Measurements from ENCODE around the gene MRPL38. TPM values are rescaled to one million over a fixed set of nuclear protein-coding genes. Genes with fewer than 3 reads are reported as not detected.
"Not testable (repeated sequence)": the region's sequence is repeated elsewhere in the genome, so short reads cannot be mapped to it uniquely, and the experiment has no call there.

The MRPL38 gene
- total RNA-seq, 2 donors from 2014 or later, result 27.2 to 36.4 TPM

DNA sequence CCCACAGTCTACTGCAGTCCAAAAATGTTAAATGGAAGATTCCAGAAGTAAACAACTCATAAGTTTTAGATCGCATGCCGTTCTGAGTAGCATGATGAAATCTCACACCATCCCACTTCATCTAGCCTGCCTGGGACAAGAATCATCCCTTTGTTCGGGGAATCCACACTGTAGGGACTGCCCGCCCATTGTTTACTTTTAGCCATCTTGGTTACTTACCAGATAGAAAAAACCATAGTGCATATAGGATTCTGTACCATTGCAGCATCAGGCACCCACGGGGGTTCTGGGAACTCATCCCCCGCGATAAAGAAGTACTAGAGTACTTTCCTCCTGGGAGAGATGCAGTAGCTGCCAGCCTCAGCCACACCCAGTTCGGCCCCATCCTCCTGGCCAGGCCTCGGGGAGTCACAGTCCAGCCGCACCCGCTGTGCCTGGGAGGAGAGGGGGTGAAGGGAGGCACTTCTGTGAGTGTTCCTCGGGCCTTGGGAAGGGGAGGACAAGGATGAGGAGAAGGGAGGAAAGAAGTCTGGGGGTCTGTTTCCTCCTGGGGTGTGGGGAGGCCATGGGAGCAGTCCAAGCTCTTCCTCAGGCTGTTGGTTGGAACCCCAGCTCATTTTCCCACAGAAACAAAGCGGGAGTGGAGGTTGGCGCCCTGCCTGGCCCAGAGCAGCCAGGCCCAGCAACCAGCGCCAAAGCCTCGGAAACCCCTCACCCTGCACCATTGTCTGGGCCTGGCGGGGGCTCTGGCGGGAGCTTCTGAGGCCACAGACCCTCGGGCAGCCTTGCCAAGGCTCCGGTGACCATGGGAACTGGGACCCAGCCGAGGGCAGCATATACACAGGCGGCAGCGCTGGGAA, 35.2 kb downstream of the MRPL38 start:
- H3K4me1 ChIP-seq, result peaks cover 0 to 58% of the 10 kb centered on the region in 2 donors
- DNase-seq (ENCODE audit: low spot score), result no peak
- no peaks in the 10 kb centered on the region for H3K9me3 ChIP-seq
- H3K4me3 ChIP-seq, result peak overlapping the region in 1 of 2 donors; percentile 21
- TF ChIP-seq CTCF (IDR thresholded peaks at IDR 0.05), result no peak
- no peaks in the 10 kb centered on the region for H3K27me3 ChIP-seq
- H3K27ac ChIP-seq, result peak overlapping the region; percentile 85 to 88
- peaks cover 8% of the 10 kb centered on the region for H3K36me3 ChIP-seq

DNA sequence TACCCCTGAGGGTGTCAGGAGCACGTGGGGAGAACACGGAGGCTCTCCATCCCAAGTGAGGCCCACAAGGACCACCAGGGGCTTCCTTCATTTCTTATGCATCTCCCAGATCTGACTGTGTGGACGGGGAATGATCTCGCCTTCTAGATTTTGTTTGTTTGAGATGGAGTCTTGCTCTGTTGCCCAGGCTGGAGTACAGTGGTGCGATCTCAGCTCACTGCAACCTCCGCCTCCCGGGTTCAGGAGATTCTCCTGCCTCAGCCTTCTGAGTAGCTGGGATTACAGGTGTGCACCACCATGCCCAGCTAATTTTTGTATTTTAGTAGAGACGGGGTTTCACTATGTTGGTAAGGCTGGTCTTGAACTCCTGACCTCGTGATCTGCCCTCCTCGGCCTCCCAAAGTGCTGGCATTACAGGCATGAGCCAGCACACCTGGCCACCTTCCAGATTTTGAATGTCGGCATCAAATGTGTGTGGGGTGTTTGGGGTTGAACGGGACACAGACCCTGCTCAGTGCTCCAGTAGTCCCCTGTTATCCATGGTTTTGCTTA, 35.9 kb downstream of the MRPL38 start:
- peak overlapping the region; percentile 85 to 88 for H3K27ac ChIP-seq
- H3K27me3 ChIP-seq; H3K36me3 ChIP-seq; H3K9me3 ChIP-seq; DNase-seq (ENCODE audit: low spot score); H3K4me3 ChIP-seq: not testable (repeated sequence)
- peaks cover 0 to 59% of the 10 kb centered on the region in 2 donors for H3K4me1 ChIP-seq

DNA sequence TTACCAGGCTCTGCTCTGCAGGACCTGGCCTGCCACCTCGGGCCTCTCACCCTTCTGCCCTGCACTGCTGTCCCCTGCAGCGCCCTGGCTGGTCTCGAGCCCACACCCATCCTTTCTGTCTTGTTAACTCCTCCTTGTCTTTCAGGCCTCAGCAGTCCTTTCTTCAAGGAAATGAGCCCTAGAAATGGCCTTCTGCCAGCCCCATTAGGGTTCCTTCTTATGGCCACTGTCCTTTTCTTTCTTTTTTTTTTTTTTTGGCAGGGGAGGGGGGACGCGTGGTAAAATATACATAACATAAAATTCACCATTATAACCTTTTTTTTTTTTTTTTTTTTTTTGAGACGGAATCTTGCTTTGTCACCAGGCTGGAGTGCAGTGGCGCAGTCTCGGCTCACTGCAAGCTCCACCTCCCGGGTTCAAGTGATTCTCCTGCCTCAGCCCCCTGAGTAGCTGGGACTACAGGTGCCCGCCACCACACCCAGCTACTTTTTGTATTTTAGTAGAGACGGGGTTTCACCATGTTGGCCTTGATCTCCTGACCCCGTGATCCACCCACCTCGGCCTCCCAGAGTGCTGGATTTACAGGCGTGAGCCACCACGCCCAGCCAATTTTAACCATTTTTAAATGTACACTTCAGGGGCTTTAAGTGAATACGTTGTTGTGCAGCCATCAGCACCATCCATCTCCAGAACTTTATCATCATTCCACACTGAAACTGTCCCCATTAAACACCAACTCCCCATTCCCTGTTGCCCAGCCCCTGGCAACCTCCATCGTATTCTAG, 39.1 kb downstream of the MRPL38 start:
- peak overlapping the region; percentile 18 to 69 for H3K27ac ChIP-seq
- peaks cover 0 to 37% of the 10 kb centered on the region in 2 donors for H3K4me1 ChIP-seq
- not testable (repeated sequence) for H3K4me3 ChIP-seq; H3K9me3 ChIP-seq; H3K36me3 ChIP-seq; DNase-seq (ENCODE audit: low spot score); H3K27me3 ChIP-seq

- Histone ChIP-seq H3K4me1 (peaks cover 0 to 30% of the 10 kb centered on the region in 2 donors), H3K27ac (peak overlapping the region; percentile 18 to 69)
- H3K27me3 ChIP-seq; H3K9me3 ChIP-seq; DNase-seq (ENCODE audit: low spot score); H3K36me3 ChIP-seq; H3K4me3 ChIP-seq: not testable (repeated sequence)
These were observed 39.8 kb downstream of the MRPL38 start for GRCh38 chr17:75864887-75865286.

DNA sequence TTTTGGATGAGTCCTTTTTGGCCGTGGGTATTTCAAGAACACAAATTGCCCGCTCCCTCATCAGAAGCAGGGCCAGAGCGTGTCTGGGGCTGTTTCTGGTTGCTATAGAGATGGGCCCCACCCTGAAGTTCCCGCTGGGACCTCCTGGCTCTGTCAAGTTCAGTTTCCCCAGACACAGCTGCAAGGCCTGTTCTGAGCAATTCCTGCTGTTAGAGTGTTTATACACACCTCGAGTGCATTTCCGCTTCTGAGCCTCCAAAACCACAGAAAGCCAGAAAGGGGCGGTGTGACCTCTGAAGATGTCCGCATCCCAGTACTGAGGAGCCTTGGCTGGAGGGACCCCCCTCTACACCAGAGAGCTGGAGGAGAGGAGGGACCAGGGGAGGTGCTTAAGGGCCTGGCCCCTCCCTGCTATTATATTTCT, 40.2 kb downstream of the MRPL38 start:
- peak; percentile 89 for DNase-seq (ENCODE audit: low spot score)
- Histone ChIP-seq H3K4me1 (peaks cover 0 to 26% of the 10 kb centered on the region in 2 donors), H3K27me3 (no peaks in the 10 kb centered on the region), H3K36me3 (no peaks in the 10 kb centered on the region), H3K4me3 (no peak overlapping the region), H3K27ac (peak overlapping the region; percentile 18 to 69), H3K9me3 (no peaks in the 10 kb centered on the region)
- no peak for TF ChIP-seq CTCF (IDR thresholded peaks at IDR 0.05)

GRCh38 chr17:75861927-75862317, 42.8 kb downstream of the MRPL38 start:
- no peaks in the 10 kb centered on the region for H3K9me3 ChIP-seq
- H3K4me1 ChIP-seq, result peaks cover 0 to 21% of the 10 kb centered on the region in 2 donors
- TF ChIP-seq CTCF (IDR thresholded peaks at IDR 0.05), result no peak
- H3K4me3 ChIP-seq, result no peak overlapping the region
- H3K36me3 ChIP-seq, result no peaks in the 10 kb centered on the region
- H3K27ac ChIP-seq, result peak overlapping the region in 1 of 2 donors; percentile 47
- DNase-seq (ENCODE audit: low spot score), result no peak
- H3K27me3 ChIP-seq, result no peaks in the 10 kb centered on the region

- peak overlapping the region; percentile 66 for H3K27ac ChIP-seq
- peaks cover 0 to 25% of the 10 kb centered on the region in 2 donors for H3K4me1 ChIP-seq
- H3K9me3 ChIP-seq; H3K4me3 ChIP-seq; H3K27me3 ChIP-seq; H3K36me3 ChIP-seq; DNase-seq (ENCODE audit: low spot score): not testable (repeated sequence)
These were observed 45.3 kb downstream of the MRPL38 start for GRCh38 chr17:75859358-75859757.

All from right atrium auricular region (tissue), 2 donors.